GM19455 (cell line): ENCODE measurements around the gene GPR52.
"Not testable (repeated sequence)": the region's sequence is repeated elsewhere in the genome, so short reads cannot be mapped to it uniquely, and the experiment has no call there.

Experiments
- ATAC-seq: cut with Tn5 transposase; IDR thresholded peaks from one replicate; pipeline ENCODE4 v1.9.1; 2021; ENCODE audit not compliant: unreplicated experiment

GPR52 gene

GRCh38 chr1:174447866-174448530 is at the start of gene GPR52:
Gene GPR52 (plus strand): TSS chr1:174447964. CDS start chr1:174448112, 148 bp downstream.
- no peak for ATAC-seq

- ATAC-seq = no peak
Measured at GRCh38 chr1:174398246-174398645, 49.5 kb upstream of the GPR52 start.

GRCh38 chr1:174399211-174399610 is 48.6 kb upstream of the GPR52 start:
- no peak for ATAC-seq

- ATAC-seq = no peak
Measured at GRCh38 chr1:174401075-174401474, 46.7 kb upstream of the GPR52 start.

GRCh38 chr1:174405219-174405618 is 42.5 kb upstream of the GPR52 start:
- no peak for ATAC-seq

- no peak for ATAC-seq
Measured at GRCh38 chr1:174406421-174406820, 41.3 kb upstream of the GPR52 start.

- ATAC-seq = no peak
Measured at GRCh38 chr1:174407665-174408064, 40.1 kb upstream of the GPR52 start.

GRCh38 chr1:174408146-174408545 is 39.6 kb upstream of the GPR52 start:
- no peak for ATAC-seq

- ATAC-seq = not testable (repeated sequence)
Measured at GRCh38 chr1:174409801-174410200, 38.0 kb upstream of the GPR52 start.

- no peak for ATAC-seq
Measured at GRCh38 chr1:174413632-174414031, 34.1 kb upstream of the GPR52 start.

- no peak for ATAC-seq
Measured at GRCh38 chr1:174414203-174414602, 33.6 kb upstream of the GPR52 start.

GRCh38 chr1:174415506-174415905 is 32.3 kb upstream of the GPR52 start:
- no peak for ATAC-seq

GRCh38 chr1:174417921-174418320 is 29.8 kb upstream of the GPR52 start:
- no peak for ATAC-seq

- no peak for ATAC-seq
Measured at GRCh38 chr1:174425121-174425520, 22.6 kb upstream of the GPR52 start.

GRCh38 chr1:174426153-174426552 is 21.6 kb upstream of the GPR52 start:
- no peak for ATAC-seq

GRCh38 chr1:174428033-174428432 is 19.7 kb upstream of the GPR52 start:
- ATAC-seq = no peak

GRCh38 chr1:174428739-174429138 is 19.0 kb upstream of the GPR52 start:
- no peak for ATAC-seq

GRCh38 chr1:174433451-174433850 is 14.3 kb upstream of the GPR52 start:
- ATAC-seq = no peak

- no peak for ATAC-seq
Measured at GRCh38 chr1:174445351-174445750, 2.4 kb upstream of the GPR52 start.

- no peak for ATAC-seq
Measured at GRCh38 chr1:174445817-174446216, 1.9 kb upstream of the GPR52 start.

- ATAC-seq = no peak
Measured at GRCh38 chr1:174448531-174448883, 743 bp downstream of the GPR52 start.

- no peak for ATAC-seq
Measured at GRCh38 chr1:174448974-174449373, 1.2 kb downstream of the GPR52 start.

- ATAC-seq = no peak
Measured at GRCh38 chr1:174451408-174451807, 3.6 kb downstream of the GPR52 start.
